OCI-LY3 (cell line): ENCODE data around the gene NR6A1.

ENCODE experiments used
- H2AFZ ChIP-seq: fragments of 200-600, 300-600 bp; shearing (Covaris generic); 2 replicates; pipeline ENCODE4 v1.6.0; 2014; ENCODE audit warnings: antibody characterized with exemption, low read depth, low read length
- H3K27ac ChIP-seq: fragments of 200-600, 300-600 bp; sonication (generic); 2 replicates; pipeline ENCODE4 v1.5.1; 2014; ENCODE audit warnings: mild to moderate bottlenecking, low read length, moderate library complexity, mixed read lengths
- H3K27me3 ChIP-seq: fragments of 200-600, 300-600 bp; sonication (generic); 2 replicates; pipeline ENCODE4 v1.6.1; 2014; ENCODE audit warnings: low read depth, low read length, mixed read lengths
- H3K36me3 ChIP-seq: fragments of 200-600, 300-600 bp; sonication (generic); replicated peaks from 2 replicates; pipeline ENCODE3; 2014; ENCODE audit warnings: low read depth, low read length, mixed read lengths
- H3K4me1 ChIP-seq: fragments of 300-600, 200-600 bp; sonication (generic); 2 replicates; pipeline ENCODE4 v1.6.1; 2014; ENCODE audit warnings: low read length, mixed read lengths
- H3K4me2 ChIP-seq: fragments of 200-600, 300-600 bp; sonication (generic); 2 replicates; pipeline ENCODE4 v1.6.1; 2014; ENCODE audit warnings: low read length, mixed read lengths
- H3K4me3 ChIP-seq: fragments of 300-600, 200-600 bp; sonication (generic); 2 replicates; pipeline ENCODE4 v1.5.1; 2014; ENCODE audit warnings: antibody characterized with exemption, mild to moderate bottlenecking, low read length, moderate library complexity
- H3K79me2 ChIP-seq: fragments of 300-600, 200-600 bp; shearing (Covaris generic); 2 replicates; pipeline ENCODE4 v1.6.1; 2014; ENCODE audit warnings: mild to moderate bottlenecking, low read length, mixed read lengths
- H3K9ac ChIP-seq: fragments of 300-600, 200-600 bp; shearing (Covaris generic); 2 replicates; pipeline ENCODE4 v1.6.0; 2014; ENCODE audit warnings: mild to moderate bottlenecking, low read length, moderate library complexity
- H3K9me3 ChIP-seq: fragments of 200-600, 300-600 bp; shearing (Covaris generic); 2 replicates; pipeline ENCODE4 v1.6.1; 2014; ENCODE audit warnings: low read length, mixed read lengths; ENCODE audit not compliant: insufficient read depth
- H4K20me1 ChIP-seq: fragments of 200-600, 300-600 bp; sonication (generic); 2 replicates; pipeline ENCODE4 v1.6.1; 2016; ENCODE audit warnings: low read length, mixed read lengths; ENCODE audit not compliant: insufficient read depth
- CTCF ChIP-seq: fragments of 200-600, 300-600 bp; sonication (generic); IDR thresholded peaks from 2 replicates; pipeline ENCODE4 v1.5.1; 2014; ENCODE audit warnings: antibody characterized with exemption, low read length, low read depth
- EZH2phosphoT487 ChIP-seq: fragments of 200-600 bp; shearing (Covaris generic); IDR thresholded peaks from 2 replicates; pipeline ENCODE4 v1.6.1; 2018; ENCODE audit warnings: antibody characterized with exemption, mixed run types, low read depth

NR6A1 gene

GRCh38 chr9:124698265-124698664 is 72.8 kb downstream of the NR6A1 start:
- no peak overlapping the region for H3K27ac ChIP-seq
- peaks cover 13% of the 10 kb centered on the region for H4K20me1 ChIP-seq
- H3K36me3 ChIP-seq, result no peaks in the 10 kb centered on the region
- H3K4me1 ChIP-seq, result no peaks in the 10 kb centered on the region
- no peak overlapping the region for H2AFZ ChIP-seq
- no peak overlapping the region for H3K4me2 ChIP-seq
- no peaks in the 10 kb centered on the region for H3K9me3 ChIP-seq
- 0 out of 2 replicates have a peak, but pooled peaks cover 4% of the 10 kb centered on the region for H3K79me2 ChIP-seq
- no peaks in the 10 kb centered on the region for H3K27me3 ChIP-seq
- no peak for TF ChIP-seq CTCF
- no peak for TF ChIP-seq EZH2phosphoT487
- H3K4me3 ChIP-seq, result no peak overlapping the region
- H3K9ac ChIP-seq, result no peak overlapping the region

GRCh38 chr9:124697326-124698200 is 73.5 kb downstream of the NR6A1 start:
- Histone ChIP-seq H3K9me3 (no peaks in the 10 kb centered on the region), H3K36me3 (no peaks in the 10 kb centered on the region), H3K4me2 (no peak overlapping the region), H4K20me1 (peaks cover 13% of the 10 kb centered on the region), H3K4me3 (no peak overlapping the region), H3K9ac (no peak overlapping the region), H3K27me3 (no peaks in the 10 kb centered on the region), H2AFZ (no peak overlapping the region), H3K79me2 (0 out of 2 replicates have a peak, but pooled peaks cover 4% of the 10 kb centered on the region), H3K27ac (no peak overlapping the region), H3K4me1 (no peaks in the 10 kb centered on the region)
- TF ChIP-seq CTCF (no peak), EZH2phosphoT487 (no peak)

GRCh38 chr9:124696101-124696500 is 75.0 kb downstream of the NR6A1 start:
- Histone ChIP-seq H3K27me3 (no peaks in the 10 kb centered on the region), H3K9me3 (no peaks in the 10 kb centered on the region), H3K9ac (no peak overlapping the region), H3K4me2 (no peak overlapping the region), H3K27ac (no peak overlapping the region), H3K4me3 (no peak overlapping the region), H3K4me1 (no peaks in the 10 kb centered on the region), H3K79me2 (peaks cover 4% of the 10 kb centered on the region; the same call in 1 of the 2 replicates), H3K36me3 (no peaks in the 10 kb centered on the region), H2AFZ (no peak overlapping the region), H4K20me1 (peaks cover 13% of the 10 kb centered on the region)
- TF ChIP-seq CTCF, result no peak
- TF ChIP-seq EZH2phosphoT487, result no peak

GRCh38 chr9:124695280-124695890 is 75.7 kb downstream of the NR6A1 start:
- no peak overlapping the region for H3K4me2 ChIP-seq
- no peak overlapping the region for H2AFZ ChIP-seq
- H3K36me3 ChIP-seq, result no peaks in the 10 kb centered on the region
- no peak overlapping the region for H3K27ac ChIP-seq
- H4K20me1 ChIP-seq, result peaks cover 13% of the 10 kb centered on the region
- TF ChIP-seq EZH2phosphoT487 (no peak), CTCF (no peak)
- no peak overlapping the region for H3K4me3 ChIP-seq
- no peaks in the 10 kb centered on the region for H3K4me1 ChIP-seq
- H3K79me2 ChIP-seq, result peaks cover 4% of the 10 kb centered on the region; the same call in 1 of the 2 replicates
- H3K27me3 ChIP-seq, result no peaks in the 10 kb centered on the region
- H3K9me3 ChIP-seq, result no peaks in the 10 kb centered on the region
- no peak overlapping the region for H3K9ac ChIP-seq
